Gastroesophageal sphincter (tissue), 3 donors: ENCODE measurements around the gene ZNF200.

ENCODE experiments used
- POLR2A ChIP-seq, 2 donors: fragments of 450-650 bp; IDR thresholded peaks; one replicate each; pipeline ENCODE4 v1.6.1; 2017; ENCODE audit warnings: antibody characterized with exemption in 2 of 2, mild to moderate bottlenecking in 2 of 2, moderate library complexity in 1 of 2
- TF ChIP-seq, protein P1 (sequence below), 4 experiments: fragments of 200-600 bp in 2 of 4; fragments of 450-650 bp in 2 of 4; sonication (generic) in 1 of 4; IDR thresholded peaks; one replicate each; pipeline ENCODE4 v1.5.1; 2017 to 2019; ENCODE audit warnings: antibody characterized with exemption in 4 of 4, mild to moderate bottlenecking in 2 of 4, moderate library complexity in 2 of 4

DNA sequence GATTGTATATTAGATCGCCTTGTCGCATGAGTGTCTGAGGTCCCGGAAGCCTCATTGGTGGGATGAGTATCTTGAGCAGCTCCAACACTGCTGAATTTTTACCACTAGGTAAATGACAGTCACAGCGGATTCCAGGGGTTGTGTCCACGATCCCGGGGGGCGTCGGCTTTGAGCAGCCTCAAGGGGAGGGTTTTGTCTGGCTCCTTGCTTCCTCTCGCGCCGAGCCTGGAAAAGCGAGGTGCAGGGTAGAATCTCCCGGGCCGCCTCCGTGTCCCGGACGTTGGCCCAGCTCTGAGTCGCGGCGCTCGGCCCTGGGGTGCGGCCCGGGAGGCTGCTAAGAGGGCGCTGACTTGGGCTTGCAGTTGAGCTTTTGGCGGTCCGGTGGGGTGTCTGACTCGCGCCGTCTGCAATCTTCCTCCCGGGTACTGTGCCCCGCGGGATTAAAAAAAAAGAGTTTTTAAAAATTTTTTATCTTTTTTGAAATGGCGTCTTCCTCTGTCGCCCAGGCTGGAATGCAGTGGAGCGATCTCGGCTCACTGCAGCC, 42.4 kb downstream of the ZNF200 start:
- no peak for TF ChIP-seq POLR2A (IDR thresholded peaks at IDR 0.05)
- TF ChIP-seq, protein P1, sequence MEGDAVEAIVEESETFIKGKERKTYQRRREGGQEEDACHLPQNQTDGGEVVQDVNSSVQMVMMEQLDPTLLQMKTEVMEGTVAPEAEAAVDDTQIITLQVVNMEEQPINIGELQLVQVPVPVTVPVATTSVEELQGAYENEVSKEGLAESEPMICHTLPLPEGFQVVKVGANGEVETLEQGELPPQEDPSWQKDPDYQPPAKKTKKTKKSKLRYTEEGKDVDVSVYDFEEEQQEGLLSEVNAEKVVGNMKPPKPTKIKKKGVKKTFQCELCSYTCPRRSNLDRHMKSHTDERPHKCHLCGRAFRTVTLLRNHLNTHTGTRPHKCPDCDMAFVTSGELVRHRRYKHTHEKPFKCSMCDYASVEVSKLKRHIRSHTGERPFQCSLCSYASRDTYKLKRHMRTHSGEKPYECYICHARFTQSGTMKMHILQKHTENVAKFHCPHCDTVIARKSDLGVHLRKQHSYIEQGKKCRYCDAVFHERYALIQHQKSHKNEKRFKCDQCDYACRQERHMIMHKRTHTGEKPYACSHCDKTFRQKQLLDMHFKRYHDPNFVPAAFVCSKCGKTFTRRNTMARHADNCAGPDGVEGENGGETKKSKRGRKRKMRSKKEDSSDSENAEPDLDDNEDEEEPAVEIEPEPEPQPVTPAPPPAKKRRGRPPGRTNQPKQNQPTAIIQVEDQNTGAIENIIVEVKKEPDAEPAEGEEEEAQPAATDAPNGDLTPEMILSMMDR (IDR thresholded peaks at IDR 0.05), result no peak
